Coronary artery (tissue), 2 donors: ENCODE data around the gene SYNDIG1.

Experiments used
- DNase-seq: peaks from one replicate; pipeline ENCODE4 v3.0.0-alpha.2; 2017; ENCODE audit warnings: low spot score
- H3K27ac ChIP-seq, 2 donors: fragments of 200-600 bp; sonication (generic); one replicate each; pipeline ENCODE4 v1.5.1; 2016 to 2019
- H3K4me3 ChIP-seq: fragments of 200-600 bp; sonication (generic); 2 replicates; pipeline ENCODE4 v1.5.1; 2016; ENCODE audit warnings: mild to moderate bottlenecking, moderate library complexity
- TF ChIP-seq, protein P1 (sequence below): fragments of 200-600 bp; sonication (generic); IDR thresholded peaks from one replicate; pipeline ENCODE4 v1.5.1; 2019; ENCODE audit warnings: antibody characterized with exemption

The SYNDIG1 gene

DNA sequence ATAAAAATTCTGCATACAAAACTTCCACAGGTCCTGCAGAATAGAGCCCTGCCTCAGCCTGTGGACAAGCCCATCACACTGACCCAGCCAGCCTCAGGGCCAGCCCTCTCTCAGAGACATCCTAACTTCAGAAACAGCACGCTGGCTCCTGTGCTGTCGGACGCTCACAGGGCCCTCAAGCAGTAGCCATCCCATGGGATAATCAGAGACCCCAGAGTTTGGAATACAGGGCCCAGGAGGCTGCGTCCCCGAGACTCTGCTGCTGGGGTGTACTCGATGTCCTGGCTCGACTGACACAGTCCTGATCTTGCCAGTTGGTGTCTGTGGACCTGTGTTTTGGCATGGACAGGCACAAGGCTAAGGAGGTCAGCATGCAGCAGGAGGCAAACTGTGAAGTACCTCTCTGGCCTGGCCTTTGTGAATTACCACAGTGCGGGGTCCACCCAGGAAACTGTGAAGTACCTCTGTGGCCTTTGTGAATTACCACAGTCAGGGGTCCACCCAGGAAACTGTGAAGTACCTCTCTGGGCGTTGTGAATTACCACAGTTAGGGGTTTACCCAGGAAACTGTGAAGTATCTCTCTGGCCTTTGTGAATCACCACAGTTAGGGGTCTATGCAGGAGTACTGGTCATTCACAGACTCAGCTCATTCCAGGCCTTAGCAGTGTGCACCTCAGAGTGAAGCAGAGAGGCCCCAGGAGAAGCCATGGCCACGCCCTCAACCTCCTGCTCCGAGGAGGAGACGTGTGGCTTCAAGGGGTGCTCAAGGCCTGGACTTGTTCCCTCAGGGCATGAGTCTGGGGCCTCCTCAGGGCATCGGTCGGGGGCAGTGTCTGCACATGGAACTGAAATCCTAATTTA lies 212.4 kb downstream of the SYNDIG1 start:
- no peak for DNase-seq
- Histone ChIP-seq H3K4me3 (no peak overlapping the region), H3K27ac (no peak overlapping the region)
- TF ChIP-seq, protein P1, sequence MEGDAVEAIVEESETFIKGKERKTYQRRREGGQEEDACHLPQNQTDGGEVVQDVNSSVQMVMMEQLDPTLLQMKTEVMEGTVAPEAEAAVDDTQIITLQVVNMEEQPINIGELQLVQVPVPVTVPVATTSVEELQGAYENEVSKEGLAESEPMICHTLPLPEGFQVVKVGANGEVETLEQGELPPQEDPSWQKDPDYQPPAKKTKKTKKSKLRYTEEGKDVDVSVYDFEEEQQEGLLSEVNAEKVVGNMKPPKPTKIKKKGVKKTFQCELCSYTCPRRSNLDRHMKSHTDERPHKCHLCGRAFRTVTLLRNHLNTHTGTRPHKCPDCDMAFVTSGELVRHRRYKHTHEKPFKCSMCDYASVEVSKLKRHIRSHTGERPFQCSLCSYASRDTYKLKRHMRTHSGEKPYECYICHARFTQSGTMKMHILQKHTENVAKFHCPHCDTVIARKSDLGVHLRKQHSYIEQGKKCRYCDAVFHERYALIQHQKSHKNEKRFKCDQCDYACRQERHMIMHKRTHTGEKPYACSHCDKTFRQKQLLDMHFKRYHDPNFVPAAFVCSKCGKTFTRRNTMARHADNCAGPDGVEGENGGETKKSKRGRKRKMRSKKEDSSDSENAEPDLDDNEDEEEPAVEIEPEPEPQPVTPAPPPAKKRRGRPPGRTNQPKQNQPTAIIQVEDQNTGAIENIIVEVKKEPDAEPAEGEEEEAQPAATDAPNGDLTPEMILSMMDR: no peak

DNA sequence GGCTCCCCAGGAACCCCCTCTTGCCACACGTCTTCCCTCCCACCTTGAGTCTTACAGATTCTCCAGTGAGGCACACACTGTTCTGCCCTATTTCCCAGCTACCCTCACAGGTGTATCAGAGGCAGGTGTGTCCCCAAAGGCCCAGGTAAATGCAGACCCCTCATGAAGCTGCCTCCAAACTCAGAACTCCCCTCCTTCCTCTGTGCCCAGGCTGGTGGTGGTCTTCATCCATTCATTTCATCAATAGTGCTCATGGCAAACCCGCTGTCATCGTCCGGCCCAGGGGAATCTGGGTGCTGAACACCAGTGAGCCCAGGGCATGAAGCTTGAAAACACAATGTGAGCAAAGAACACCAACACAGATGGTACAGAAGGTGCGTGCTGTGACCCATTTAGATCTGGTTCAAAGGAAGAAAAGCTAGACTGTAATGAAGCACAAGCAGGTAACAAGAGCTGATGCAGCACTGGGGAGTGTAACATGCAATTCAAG lies 213.1 kb downstream of the SYNDIG1 start:
- TF ChIP-seq, protein P1: no peak
- Histone ChIP-seq H3K4me3 (no peak overlapping the region), H3K27ac (no peak overlapping the region)
- no peak for DNase-seq

DNA sequence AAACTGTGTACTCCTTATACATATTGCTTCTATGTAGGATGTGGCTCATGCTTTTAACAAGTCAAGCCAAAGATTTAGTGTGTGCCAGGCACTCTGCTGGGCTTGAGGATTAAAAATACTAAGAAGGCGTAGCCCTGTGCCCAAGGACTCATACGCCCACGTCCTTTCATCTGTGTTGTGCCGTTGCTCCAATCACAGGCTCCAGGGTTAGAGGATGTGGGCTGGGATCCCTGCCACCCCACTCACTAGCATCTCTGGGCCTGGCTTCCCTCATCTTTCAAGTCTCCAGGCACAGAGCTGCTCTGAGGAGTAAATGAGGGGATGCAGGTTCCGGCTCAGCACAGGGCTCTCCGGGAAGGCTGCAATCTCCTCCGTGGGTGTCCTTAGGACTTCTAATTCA lies 214.2 kb downstream of the SYNDIG1 start:
- TF ChIP-seq, protein P1: no peak
- no peak for DNase-seq
- no peak overlapping the region for H3K27ac ChIP-seq
- H3K4me3 ChIP-seq: no peak overlapping the region

DNA sequence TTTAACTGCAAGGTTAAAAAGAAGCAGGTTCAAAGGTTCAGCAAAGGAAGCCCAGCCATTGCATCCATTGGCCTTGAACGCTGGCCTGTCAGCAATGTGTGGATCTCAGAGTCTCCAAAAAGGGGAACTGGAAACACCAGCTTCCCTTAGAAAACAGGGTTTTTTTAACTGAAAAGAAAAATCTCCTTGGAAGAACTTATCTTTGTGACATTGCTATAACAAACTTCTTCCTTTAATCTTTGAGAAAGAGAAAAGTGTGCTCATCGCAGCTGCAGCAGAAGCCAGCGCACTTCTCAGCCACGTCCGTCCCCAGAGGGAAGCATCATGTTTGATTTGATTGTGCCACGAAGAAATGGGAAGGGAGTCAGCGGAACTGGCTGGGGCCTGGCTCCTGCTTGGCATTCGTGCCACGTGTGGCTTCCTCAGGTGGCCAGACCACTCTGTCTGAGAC lies 215.0 kb downstream of the SYNDIG1 start:
- TF ChIP-seq, protein P1: no peak
- Histone ChIP-seq H3K27ac (no peak overlapping the region), H3K4me3 (no peak overlapping the region)
- no peak for DNase-seq

GRCh38 chr20:24684956-24685691 lies 215.7 kb downstream of the SYNDIG1 start:
- no peak for DNase-seq
- H3K4me3 ChIP-seq: no peak overlapping the region
- TF ChIP-seq, protein P1: no peak
- H3K27ac ChIP-seq: no peak overlapping the region

GRCh38 chr20:24685736-24686135 lies 216.3 kb downstream of the SYNDIG1 start:
- no peak for DNase-seq
- no peak overlapping the region for H3K4me3 ChIP-seq
- TF ChIP-seq, protein P1: no peak
- no peak overlapping the region for H3K27ac ChIP-seq
